H1 (cell line): ENCODE data around the gene CORO7. TPM values are rescaled to one million over a fixed set of nuclear protein-coding genes. Genes with fewer than 3 reads are reported as not detected.

Experiments used
- CTCF ChIA-PET: fragments of 300-600 bp; sonication (Branson Sonifier 250); formaldehyde crosslinking; loops from one replicate; lab custom pipeline; 2021; ENCODE audit not compliant: partially characterized antibody; lab: Charles Lee
- POLR2A ChIA-PET: fragments of 300-600 bp; sonication (Branson Sonifier 250); formaldehyde crosslinking; loops from one replicate; lab custom pipeline; 2021; ENCODE audit warnings: inconsistent platforms; ENCODE audit not compliant: partially characterized antibody; lab: Charles Lee
- DNase-seq, 2 experiments: peaks; one replicate each; pipeline versions ENCODE4 v3.0.0 to v3.0.0-alpha.2; 2010 to 2022; ENCODE audit warnings: low spot score in 2 of 2, low read depth in 1 of 2, mixed read lengths in 1 of 2
- FAIRE-seq: peaks from 2 replicates; lab custom pipeline; 2011; peaks lifted over from hg19 to GRCh38; lab: Jason Lieb, UNC
- H2AFZ ChIP-seq: 2 replicates; pipeline ENCODE4 v1.8.1; 2012; ENCODE audit warnings: low read length, inconsistent platforms
- H2AK5ac ChIP-seq: 2 replicates; pipeline ENCODE4 v1.6.1; 2013; ENCODE audit warnings: low read depth, low read length
- H2BK120ac ChIP-seq: replicated peaks from 2 replicates; pipeline ENCODE3; 2013; ENCODE audit warnings: low read depth, low read length, inconsistent platforms
- H2BK12ac ChIP-seq: 2 replicates; pipeline ENCODE4 v1.6.1; 2013; ENCODE audit warnings: low read depth, low read length
- H2BK15ac ChIP-seq: 2 replicates; pipeline ENCODE4 v1.6.1; 2013; ENCODE audit warnings: low read length
- H2BK20ac ChIP-seq: 2 replicates; pipeline ENCODE4 v1.6.1; 2013; ENCODE audit warnings: low read length
- H2BK5ac ChIP-seq: 2 replicates; pipeline ENCODE4 v1.6.1; 2013; ENCODE audit warnings: low read depth, low read length
- H3K14ac ChIP-seq: 2 replicates; pipeline ENCODE4 v1.6.1; 2013; ENCODE audit warnings: inconsistent platforms; ENCODE audit not compliant: insufficient read length
- H3K18ac ChIP-seq: 2 replicates; pipeline ENCODE4 v1.6.1; 2013; ENCODE audit warnings: low read length; ENCODE audit errors: extremely low read depth
- H3K23ac ChIP-seq: 2 replicates; pipeline ENCODE4 v1.6.1; 2013; ENCODE audit warnings: inconsistent platforms; ENCODE audit not compliant: insufficient read length
- H3K23me2 ChIP-seq: 2 replicates; pipeline ENCODE4 v1.6.1; 2013; ENCODE audit warnings: low read depth, low read length
- H3K27ac ChIP-seq: 2 replicates; pipeline ENCODE4 v1.6.1; 2011; ENCODE audit warnings: low read depth, low read length, inconsistent platforms
- H3K27me3 ChIP-seq, 4 experiments: replicated peaks in 1 of 4; 1 replicate in 1 of 4; 2 replicates in 3 of 4; pipeline versions ENCODE4 v1.6.1 to v1.8.1; 2011 to 2013; ENCODE audit warnings: low read length in 3 of 4, mild to moderate bottlenecking in 3 of 4, inconsistent platforms in 2 of 4, mixed read lengths in 2 of 4, moderate library complexity in 1 of 4; ENCODE audit not compliant: control insufficient read depth in 3 of 4, insufficient read depth in 3 of 4; ENCODE audit errors: extremely low read depth in 1 of 4
- H3K36me3 ChIP-seq, 4 experiments: 2 replicates each; pipeline versions ENCODE4 v1.6.1 to v1.8.1; 2011 to 2013; ENCODE audit warnings: mild to moderate bottlenecking in 4 of 4, low read length in 3 of 4, moderate library complexity in 2 of 4, control low read depth in 1 of 4, inconsistent platforms in 1 of 4; ENCODE audit not compliant: insufficient read depth in 4 of 4, control insufficient read depth in 2 of 4
- H3K4ac ChIP-seq: replicated peaks from 2 replicates; pipeline ENCODE3; 2013; ENCODE audit warnings: low read length, low read depth, mixed read lengths, inconsistent platforms; ENCODE audit not compliant: insufficient read length
- H3K4me1 ChIP-seq, 4 experiments: replicated peaks in 1 of 4; 1 replicate in 1 of 4; 2 replicates in 3 of 4; pipeline versions ENCODE4 v1.6.1 to v1.8.1; 2011 to 2013; ENCODE audit warnings: low read length in 3 of 4, inconsistent platforms in 2 of 4, mixed read lengths in 1 of 4; ENCODE audit not compliant: insufficient read depth in 4 of 4, control insufficient read depth in 3 of 4
- H3K4me2 ChIP-seq, 2 experiments: 2 replicates each; pipeline versions ENCODE4 v1.6.1 to v1.8.1; 2011 to 2013; ENCODE audit warnings: low read depth in 2 of 2, low read length in 2 of 2, control low read depth in 1 of 2, inconsistent platforms in 1 of 2, mild to moderate bottlenecking in 1 of 2; ENCODE audit not compliant: insufficient read depth in 1 of 2
- H3K4me3 ChIP-seq, 4 experiments: fragments of 200-600, 300-600 bp in 1 of 4; sonication (generic), shearing (Covaris generic), sonication (Bioruptor Twin) in 1 of 4; 2 replicates each; pipeline versions ENCODE4 v1.5.1 to v1.8.1; 2011 to 2016; ENCODE audit warnings: low read length in 4 of 4, low read depth in 3 of 4, control low read depth in 2 of 4, inconsistent platforms in 2 of 4, mild to moderate bottlenecking in 2 of 4, mixed read lengths in 1 of 4, moderate library complexity in 1 of 4; ENCODE audit not compliant: insufficient read depth in 2 of 4; ENCODE audit errors: extremely low read depth in 1 of 4
- H3K56ac ChIP-seq: replicated peaks from 2 replicates; pipeline ENCODE3; 2013; ENCODE audit warnings: low read depth, mild to moderate bottlenecking, mixed read lengths, low read length, inconsistent platforms; ENCODE audit not compliant: insufficient read length
- H3K79me1 ChIP-seq: 2 replicates; pipeline ENCODE4 v1.6.1; 2013; ENCODE audit warnings: low read depth, low read length, control low read depth
- H3K79me2 ChIP-seq, 2 experiments: 2 replicates each; pipeline versions ENCODE4 v1.6.1 to v1.8.1; 2012 to 2013; ENCODE audit warnings: low read length in 2 of 2, mild to moderate bottlenecking in 2 of 2, inconsistent platforms in 1 of 2; ENCODE audit not compliant: insufficient read depth in 2 of 2, control insufficient read depth in 1 of 2
- H3K9ac ChIP-seq, 4 experiments: replicated peaks in 1 of 4; 1 replicate in 1 of 4; 2 replicates in 3 of 4; pipeline versions ENCODE4 v1.6.1 to v1.8.1; 2011 to 2013; ENCODE audit warnings: low read depth in 3 of 4, low read length in 3 of 4, control low read depth in 2 of 4, mild to moderate bottlenecking in 2 of 4, moderate library complexity in 2 of 4, inconsistent platforms in 1 of 4; ENCODE audit errors: extremely low read depth in 1 of 4
- H3K9me3 ChIP-seq, 2 experiments: 2 replicates each; pipeline versions ENCODE4 v1.6.1 to v1.8.1; 2012 to 2013; ENCODE audit warnings: mild to moderate bottlenecking in 2 of 2, moderate library complexity in 2 of 2, control low read depth in 1 of 2, inconsistent platforms in 1 of 2, low read depth in 1 of 2, low read length in 1 of 2, mixed read lengths in 1 of 2; ENCODE audit not compliant: insufficient read depth in 2 of 2
- H4K20me1 ChIP-seq, 2 experiments: replicated peaks in 1 of 2; 2 replicates each; pipeline versions ENCODE3 to v1.8.1; 2011 to 2013; ENCODE audit warnings: inconsistent platforms in 2 of 2, low read length in 2 of 2, mild to moderate bottlenecking in 1 of 2; ENCODE audit not compliant: insufficient read depth in 2 of 2, control insufficient read depth in 1 of 2
- H4K5ac ChIP-seq: 2 replicates; pipeline ENCODE4 v1.6.1; 2013; ENCODE audit warnings: low read length, low read depth, mixed read lengths, inconsistent platforms; ENCODE audit not compliant: insufficient read length
- H4K8ac ChIP-seq: 2 replicates; pipeline ENCODE4 v1.8.0; 2013; ENCODE audit warnings: mild to moderate bottlenecking, moderate library complexity, low read length, inconsistent platforms; ENCODE audit not compliant: insufficient read depth; ENCODE audit errors: extremely low read depth
- H4K91ac ChIP-seq: replicated peaks from 2 replicates; pipeline ENCODE3; 2013; ENCODE audit warnings: low read length, mixed read lengths, inconsistent platforms; ENCODE audit not compliant: insufficient read length
- WGBS, 2 experiments: shearing (Covaris generic) in 1 of 2; methylation state at CpG; one replicate each; pipeline versions ENCODE4 v1.1.6 to v1.1.7; 2013 to 2015; ENCODE audit warnings: low lambda C conversion rate in 2 of 2, mixed read lengths in 2 of 2, inconsistent platforms in 1 of 2, low coverage in 1 of 2, missing lambda C conversion rate in 1 of 2; ENCODE audit not compliant: insufficient replicate concordance in 2 of 2, insufficient coverage in 1 of 2, insufficient read length in 1 of 2; ENCODE audit errors: extremely low coverage in 1 of 2, missing lambda C conversion rate in 1 of 2; 5-methylcytosine and 5-hydroxymethylcytosine counted together
- polyA plus RNA-seq, 7 experiments: library from polyadenylated mRNA; depleted of rRNA in 3 of 7; stranded (reverse) in 5 of 7; unstranded in 2 of 7; fragments of >200 nt in 5 of 7; fragments of 200-250 nt in 2 of 7; gene quantifications; 1 replicate in 5 of 7; 2 replicates in 1 of 7; 4 replicates in 1 of 7; pipeline versions ENCODE4 v1.2.1 to v1.2.3, GENCODE V29; 2011 to 2013; ENCODE audit warnings: missing spikeins in 2 of 7, mixed read lengths in 2 of 7
- total RNA-seq: library from RNA; stranded (reverse); fragmentation: NEBNext Ultra II Directional; extraction: Animal tissue kit (Norgen Biotek cat#: 25700); gene quantifications from 2 replicates; pipeline ENCODE4 v1.2.1, GENCODE V29; 2021

The CORO7 gene
- total and polyA plus RNA-seq, 2 of the 8 experiments (the other 6 are each of a cell fraction or from before 2014, with no cell fraction given), result 25.2 to 29.8 TPM

- H2BK20ac ChIP-seq, result no peak overlapping the region
- H3K79me2 ChIP-seq, result no peaks in the 10 kb centered on the region
- FAIRE-seq (no peak), DNase-seq (no peak)
- no peak overlapping the region for H2BK5ac ChIP-seq
- no peak overlapping the region for H3K56ac ChIP-seq
- H2BK12ac ChIP-seq, result no peak overlapping the region
- H3K23me2 ChIP-seq, result peaks cover 9% of the 10 kb centered on the region; the same call in 1 of the 2 replicates
- H3K4me2 ChIP-seq, result no peak overlapping the region; a peak in 1 of 4 replicates
- H3K9ac ChIP-seq, result no peak overlapping the region
- H4K8ac ChIP-seq, result no peak overlapping the region
- H3K36me3 ChIP-seq, result no peaks in the 10 kb centered on the region; a peak in 1 of 8 replicates
- POLR2A ChIA-PET, result interaction anchor here (0.8 to 1.8 kb wide), 4 partner anchors 9 to 142 kb away, joined by 3 to 4 read pairs (median 4); partner anchors contain the start of gene PAM16
- no peak overlapping the region for H3K18ac ChIP-seq
- H3K27me3 ChIP-seq, result no peaks in the 10 kb centered on the region; a peak in 2 of 7 replicates
- H4K5ac ChIP-seq, result no peak overlapping the region
- H2AK5ac ChIP-seq, result no peak overlapping the region
- no peak overlapping the region for H3K4me3 ChIP-seq
- no peak overlapping the region for H2BK15ac ChIP-seq
- no peak overlapping the region for H2BK120ac ChIP-seq
- H3K4ac ChIP-seq, result no peak overlapping the region
- H3K4me1 ChIP-seq, result peaks cover 2 to 11% (median 4%) of the 10 kb centered on the region in 4 experiments; a peak in 6 of 7 replicates
- H3K79me1 ChIP-seq, result 0 out of 2 replicates have a peak, but pooled peaks cover 3% of the 10 kb centered on the region
- peaks cover 0 to 10% of the 10 kb centered on the region in 2 experiments for H4K20me1 ChIP-seq
- no peak overlapping the region for H2AFZ ChIP-seq
- no peak overlapping the region for H4K91ac ChIP-seq
- no peak overlapping the region for H3K23ac ChIP-seq
- CTCF ChIA-PET, result interaction anchor here (1.0 to 12.0 kb wide), 3 partner anchors 11 to 152 kb away, joined by 3 to 134 read pairs (median 4); no protein-coding TSS in a partner anchor
- no peak overlapping the region for H3K27ac ChIP-seq
- no peak overlapping the region for H3K14ac ChIP-seq
- 92% methylated on average over 7 of the region's 7 CpGs; no CpG with 5 or more reads in 1 of the 2 experiments for WGBS, 2 experiments
- no peaks in the 10 kb centered on the region for H3K9me3 ChIP-seq
Measured at GRCh38 chr16:4414187-4414917, 2.0 kb downstream of the CORO7 start.
